HG03025 (cell line): Measurements from ENCODE around the gene TEX47.

Source experiments
- ATAC-seq: cut with Tn5 transposase; IDR thresholded peaks from one replicate; pipeline ENCODE4 v1.9.1; 2021; ENCODE audit warnings: mild to moderate bottlenecking, moderate library complexity; ENCODE audit not compliant: unreplicated experiment, low FRiP score

The TEX47 gene

GRCh38 chr7:88795553-88795952, at the start of gene TEX47:
Gene TEX47 (minus strand): TSS chr7:88795737. CDS start chr7:88794942, 795 bp downstream.
- ATAC-seq: no peak

- ATAC-seq: no peak
Observed at GRCh38 chr7:88845091-88845490, 49.6 kb upstream of the TEX47 start.

GRCh38 chr7:88842201-88842600, 46.7 kb upstream of the TEX47 start:
- ATAC-seq: no peak

- ATAC-seq: peak; percentile 96
Observed at GRCh38 chr7:88835147-88835728, 39.7 kb upstream of the TEX47 start.

GRCh38 chr7:88826222-88826621, 30.7 kb upstream of the TEX47 start:
- peak; percentile 71 for ATAC-seq

- ATAC-seq: no peak
Observed at GRCh38 chr7:88818552-88818951, 23.0 kb upstream of the TEX47 start.

- no peak for ATAC-seq
Observed at GRCh38 chr7:88806280-88807037, 10.9 kb upstream of the TEX47 start.

GRCh38 chr7:88801046-88801445, 5.5 kb upstream of the TEX47 start:
- ATAC-seq: no peak

GRCh38 chr7:88792361-88792760, 3.2 kb downstream of the TEX47 start:
- ATAC-seq: no peak

GRCh38 chr7:88791891-88792290, 3.6 kb downstream of the TEX47 start:
- no peak for ATAC-seq

GRCh38 chr7:88789480-88790064, 6.0 kb downstream of the TEX47 start:
- no peak for ATAC-seq

- no peak for ATAC-seq
Observed at GRCh38 chr7:88787777-88788176, 7.8 kb downstream of the TEX47 start.

- no peak for ATAC-seq
Observed at GRCh38 chr7:88775838-88776237, 19.7 kb downstream of the TEX47 start.

- ATAC-seq: no peak
Observed at GRCh38 chr7:88772776-88773175, 22.8 kb downstream of the TEX47 start.

GRCh38 chr7:88771417-88771816, 24.1 kb downstream of the TEX47 start:
- ATAC-seq: no peak

- no peak for ATAC-seq
Observed at GRCh38 chr7:88761779-88762178, 33.8 kb downstream of the TEX47 start.

GRCh38 chr7:88760136-88760515, 35.4 kb downstream of the TEX47 start:
- no peak for ATAC-seq

- no peak for ATAC-seq
Observed at GRCh38 chr7:88759230-88760135, 36.1 kb downstream of the TEX47 start, which contains the start of gene ZNF804B. Gene ZNF804B (plus strand): TSS chr7:88759700. CDS start chr7:88759977, 277 bp downstream.

GRCh38 chr7:88758381-88759229, 36.9 kb downstream of the TEX47 start:
- no peak for ATAC-seq

GRCh38 chr7:88757371-88757770, 38.2 kb downstream of the TEX47 start:
- no peak for ATAC-seq
